Cardiac muscle cell (in vitro differentiated cells and primary cell): ENCODE data around the gene CA7. TPM values are rescaled to one million over a fixed set of nuclear protein-coding genes. Genes with fewer than 3 reads are reported as not detected.

Experiments
- DNase-seq, 2 donors: peaks; one replicate each; pipeline versions ENCODE4 v3.0.0 to v3.0.0-alpha.2; 2010 to 2017; ENCODE audit warnings: low read depth in 1 of 2, low spot score in 1 of 2
- H3K27ac ChIP-seq: fragments of 200-600 bp; sonication (generic); 2 replicates; pipeline ENCODE4 v1.5.1; 2016
- H3K27me3 ChIP-seq: fragments of 200-600 bp; sonication (generic); 2 replicates; pipeline ENCODE4 v1.6.0; 2016; ENCODE audit warnings: control low read depth
- H3K36me3 ChIP-seq: fragments of 200-600 bp; sonication (generic); 2 replicates; pipeline ENCODE4 v1.5.1; 2016; ENCODE audit warnings: control low read depth
- H3K4me1 ChIP-seq: fragments of 200-600 bp; sonication (generic); 2 replicates; pipeline ENCODE4 v1.8.1; 2017; ENCODE audit warnings: low read depth, mild to moderate bottlenecking, mixed run types
- H3K4me3 ChIP-seq: fragments of 200-600 bp; sonication (generic); 2 replicates; pipeline ENCODE4 v1.5.1; 2016; ENCODE audit warnings: mild to moderate bottlenecking
- H3K9me3 ChIP-seq: fragments of 200-600 bp; sonication (generic); 2 replicates; pipeline ENCODE4 v1.5.1; 2017; ENCODE audit warnings: low read depth, mild to moderate bottlenecking, control low read depth
- CTCF ChIP-seq: IDR thresholded peaks from 2 replicates; pipeline ENCODE4 v1.5.1; 2012; ENCODE audit warnings: low read depth, mild to moderate bottlenecking, low read length
- polyA plus RNA-seq: library from polyadenylated mRNA; unstranded; fragments of >200 nt; fragmentation: Nextera tagmentation; extraction: Ambion mirVana; gene quantifications from 2 replicates; pipeline ENCODE4 v1.2.1, GENCODE V29; 2016
- total RNA-seq: library from RNA; depleted of rRNA; stranded (reverse); fragments of >200 nt; gene quantifications from 2 replicates; pipeline ENCODE4 v1.2.3, GENCODE V29; 2016

CA7 gene
- total and polyA plus RNA-seq, 2 experiments from 2014 or later: 0.27 to 1.2 TPM

- H3K36me3 ChIP-seq: peaks cover 54% of the 10 kb centered on the region
- no peaks in the 10 kb centered on the region for H3K9me3 ChIP-seq
- no peak overlapping the region for H3K4me3 ChIP-seq
- H3K4me1 ChIP-seq: peaks cover 12% of the 10 kb centered on the region
- H3K27me3 ChIP-seq: no peaks in the 10 kb centered on the region
- peak overlapping the region; percentile 63 for H3K27ac ChIP-seq
- TF ChIP-seq CTCF: no peak
- DNase-seq: no peak
Measured at GRCh38 chr16:66809765-66810164, 34.4 kb upstream of the CA7 start.

- DNase-seq: peak in 1 of 2 donors; percentile 52
- Histone ChIP-seq H3K36me3 (peaks cover 52% of the 10 kb centered on the region), H3K4me3 (no peak overlapping the region), H3K9me3 (no peaks in the 10 kb centered on the region), H3K27ac (peak overlapping the region; percentile 63), H3K4me1 (peaks cover 12% of the 10 kb centered on the region), H3K27me3 (no peaks in the 10 kb centered on the region)
- no peak for TF ChIP-seq CTCF
Measured at GRCh38 chr16:66810391-66810790, 33.8 kb upstream of the CA7 start.

- no peak for TF ChIP-seq CTCF
- H3K4me1 ChIP-seq: peaks cover 12% of the 10 kb centered on the region
Measured at GRCh38 chr16:66811043-66811442, 33.2 kb upstream of the CA7 start.

GRCh38 chr16:66814734-66815133 lies 29.5 kb upstream of the CA7 start:
- Histone ChIP-seq H3K27me3 (no peaks in the 10 kb centered on the region), H3K36me3 (peaks cover 51% of the 10 kb centered on the region), H3K4me3 (no peak overlapping the region), H3K27ac (no peak overlapping the region), H3K4me1 (peaks cover 12% of the 10 kb centered on the region), H3K9me3 (no peaks in the 10 kb centered on the region)
- no peak for DNase-seq
- no peak for TF ChIP-seq CTCF

More at GRCh38 chr16:66811043-66811442, 33.2 kb upstream of the CA7 start:
- no peak overlapping the region for H3K4me3 ChIP-seq
- H3K27ac ChIP-seq: peak overlapping the region; percentile 63
- no peak for DNase-seq
- H3K27me3 ChIP-seq: no peaks in the 10 kb centered on the region
- peaks cover 49% of the 10 kb centered on the region for H3K36me3 ChIP-seq
- no peaks in the 10 kb centered on the region for H3K9me3 ChIP-seq

GRCh38 chr16:66824006-66824405 lies 20.2 kb upstream of the CA7 start:
- H3K36me3 ChIP-seq: peaks cover 49% of the 10 kb centered on the region
- no peaks in the 10 kb centered on the region for H3K9me3 ChIP-seq
- H3K27ac ChIP-seq: no peak overlapping the region
- H3K4me1 ChIP-seq: peaks cover 1% of the 10 kb centered on the region
- DNase-seq: no peak
- no peak for TF ChIP-seq CTCF
- H3K4me3 ChIP-seq: no peak overlapping the region
- H3K27me3 ChIP-seq: no peaks in the 10 kb centered on the region
